Vagina (tissue), 2 donors: ENCODE measurements around the gene HSD17B10.

Source experiments
- CTCF ChIP-seq, 3 experiments: fragments of 450-650 bp in 2 of 3; fragments of 200-600 bp in 1 of 3; sonication (generic) in 1 of 3; IDR thresholded peaks; one replicate each; pipeline ENCODE4 v1.5.1; 2017 to 2019; ENCODE audit warnings: antibody characterized with exemption in 3 of 3, mild to moderate bottlenecking in 2 of 3, moderate library complexity in 2 of 3
- POLR2A ChIP-seq, 2 donors: fragments of 450-650 bp; IDR thresholded peaks; one replicate each; pipeline ENCODE4 v1.6.1; 2017; ENCODE audit warnings: antibody characterized with exemption in 2 of 2, mild to moderate bottlenecking in 2 of 2, moderate library complexity in 2 of 2

DNA sequence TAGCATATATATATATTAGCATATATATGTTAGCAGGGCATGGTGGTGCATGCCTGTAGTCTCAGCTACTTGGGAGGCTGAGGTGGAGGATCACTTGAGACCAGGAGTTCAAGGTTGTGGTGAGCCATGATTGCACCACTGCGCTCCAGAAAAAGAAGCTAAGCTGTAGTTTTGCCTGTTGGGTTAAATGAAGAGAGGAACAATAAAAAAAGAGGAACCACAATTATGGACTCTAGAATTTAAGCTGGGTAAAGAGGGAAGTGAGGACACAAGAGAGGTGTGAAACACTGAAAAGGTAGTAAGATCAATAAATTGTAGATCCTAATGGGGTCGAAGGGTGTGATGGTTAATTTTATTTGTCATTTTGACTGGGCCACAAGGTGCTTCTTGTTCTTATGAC, 40.5 kb upstream of the HSD17B10 start:
- TF ChIP-seq CTCF (IDR thresholded peaks at IDR 0.05) = no peak
- no peak for TF ChIP-seq POLR2A (IDR thresholded peaks at IDR 0.05)
